Panc1 (cell line): ENCODE results near the gene NXPH1. TPM values are rescaled to one million over a fixed set of nuclear protein-coding genes. Genes with fewer than 3 reads are reported as not detected.

Experiments
- ATAC-seq: fragments of 200-7000 bp; cut with Tn5 transposase; 2 replicates; pipeline ENCODE4 v1.9.1; 2020; ENCODE audit warnings: mild to moderate bottlenecking, moderate library complexity
- BruUV-seq: library from RNA; stranded (reverse); fragments of 400-500 nt; replicated peaks from 2 replicates; lab custom pipeline; 2021; lab: Mats Ljungman, UMichigan
- CTCF ChIA-PET: fragments of 300-600 bp; sonication (Branson Sonifier 250); formaldehyde crosslinking; loops from one replicate; lab custom pipeline; 2022; ENCODE audit warnings: antibody characterized with exemption; lab: Charles Lee
- POLR2A ChIA-PET: fragments of 300-600 bp; sonication (Branson Sonifier 250); formaldehyde crosslinking; loops from one replicate; lab custom pipeline; 2022; ENCODE audit warnings: antibody characterized with exemption; lab: Charles Lee
- DNase-seq: peaks from one replicate; pipeline ENCODE4 v3.0.0-alpha.2; 2010; ENCODE audit warnings: low read depth, low spot score
- H3K27ac ChIP-seq: 2 replicates; pipeline ENCODE4 v1.5.1; 2011; ENCODE audit warnings: mild to moderate bottlenecking, low read length, inconsistent platforms
- H3K27me3 ChIP-seq: fragments of 200-500 bp; sonication (Bioruptor generic); 2 replicates; pipeline ENCODE4 v1.6.0; 2014; ENCODE audit warnings: low read length, inconsistent platforms; ENCODE audit not compliant: control insufficient read depth, insufficient read depth
- H3K36me3 ChIP-seq: fragments of 200-500 bp; sonication (Bioruptor generic); 2 replicates; pipeline ENCODE4 v1.5.1; 2014; ENCODE audit warnings: inconsistent platforms, mild to moderate bottlenecking, low read length, moderate library complexity; ENCODE audit not compliant: control insufficient read depth, insufficient read depth
- H3K4me1 ChIP-seq: 2 replicates; pipeline ENCODE4 v1.5.1; 2011; ENCODE audit warnings: inconsistent platforms, mild to moderate bottlenecking, low read length, moderate library complexity; ENCODE audit not compliant: control insufficient read depth, insufficient read depth
- H3K4me3 ChIP-seq, 2 experiments: 2 replicates each; pipeline ENCODE4 v1.5.1; 2011 to 2012; ENCODE audit warnings: low read depth in 2 of 2, low read length in 2 of 2, mild to moderate bottlenecking in 2 of 2, inconsistent platforms in 1 of 2, moderate library complexity in 1 of 2
- H3K9me3 ChIP-seq: fragments of 200-500 bp; sonication (Bioruptor generic); 2 replicates; pipeline ENCODE4 v1.5.1; 2014; ENCODE audit warnings: low read depth, mild to moderate bottlenecking, inconsistent platforms, low read length, moderate library complexity; ENCODE audit not compliant: control insufficient read depth, insufficient read depth
- POLR2AphosphoS5 ChIP-seq: IDR thresholded peaks from 2 replicates; pipeline ENCODE4 v1.6.1; 2012; ENCODE audit warnings: mild to moderate bottlenecking, low read depth, low read length, moderate library complexity
- SIN3A ChIP-seq: IDR thresholded peaks from 2 replicates; pipeline ENCODE4 v1.6.1; 2012; ENCODE audit warnings: low read depth, mild to moderate bottlenecking, low read length, moderate library complexity, borderline replicate concordance; ENCODE audit not compliant: insufficient read depth
- TCF7L2 ChIP-seq: IDR thresholded peaks from 2 replicates; pipeline ENCODE4 v1.6.1; 2011; ENCODE audit warnings: mild to moderate bottlenecking, low read depth, low read length, inconsistent platforms
- in situ Hi-C: cut with HindIII; loops from 2 replicates; pipeline ENCODE4 v1.10.0; 2016; ENCODE audit warnings: low sequenced_read_pairs, low pct_unique_long_range_greater_than_20kb
- intact Hi-C: fragments of 100-400 bp; cut with micrococcal nuclease; formaldehyde crosslinking; loops from one replicate; pipeline ENCODE4 v1.10.0; 2022; ENCODE audit not compliant: unreplicated experiment
- total RNA-seq: library from RNA; stranded (reverse); gene quantifications from one replicate; pipeline ENCODE4 v1.2.1, GENCODE V29; 2021; ENCODE audit not compliant: unreplicated experiment
- TF ChIP-seq, protein P1 (sequence below), 2 experiments: IDR thresholded peaks; 2 replicates each; pipeline ENCODE4 v1.6.1; 2011 to 2012; ENCODE audit warnings: low read depth in 2 of 2, control low read depth in 1 of 2, low read length in 1 of 2, mild to moderate bottlenecking in 1 of 2, moderate library complexity in 1 of 2; ENCODE audit not compliant: insufficient read depth in 1 of 2
- TF ChIP-seq, protein P2 (sequence below): fragments of 450-650 bp; IDR thresholded peaks from 2 replicates; pipeline ENCODE4 v1.5.1; 2017; ENCODE audit warnings: mild to moderate bottlenecking

The NXPH1 gene
- total RNA-seq, 1 experiment from 2014 or later: not detected

DNA sequence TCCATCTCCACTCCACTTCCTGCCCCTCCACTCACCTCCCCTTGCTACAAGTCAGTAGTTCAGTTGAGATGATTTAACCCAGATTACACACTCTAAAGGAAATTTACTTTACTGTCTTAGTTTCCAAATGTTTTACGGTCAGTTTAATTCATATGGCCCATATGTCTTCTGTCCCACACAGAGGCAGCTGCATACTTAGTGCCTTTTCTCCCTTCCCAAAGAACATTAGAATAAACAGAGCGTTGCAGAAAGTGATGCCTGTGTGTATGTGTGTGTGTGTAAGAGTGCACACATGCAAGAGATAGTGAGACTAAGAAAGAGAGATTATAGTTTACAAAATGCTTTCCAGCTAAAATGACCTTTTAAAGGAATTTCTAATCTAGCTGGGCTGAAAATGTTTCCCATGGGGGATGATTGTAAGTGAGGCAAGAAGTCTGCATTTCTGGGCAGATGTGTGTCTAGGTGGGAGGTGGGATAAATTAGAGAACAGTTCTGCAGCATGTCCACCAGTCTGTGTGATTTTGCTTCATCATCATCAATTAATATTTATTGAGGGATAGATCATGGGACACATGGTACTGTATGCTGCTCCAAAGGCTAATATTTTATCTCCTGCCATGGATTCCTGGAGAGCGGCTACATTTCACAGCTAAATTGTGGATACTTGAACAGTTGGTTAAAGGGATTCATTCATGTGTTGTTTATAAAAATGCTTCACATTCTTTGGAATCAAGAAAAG lies 81.5 kb downstream of the NXPH1 start:
- Histone ChIP-seq H3K4me1 (no peaks in the 10 kb centered on the region), H3K9me3 (no peaks in the 10 kb centered on the region), H3K4me3 (no peak overlapping the region), H3K27me3 (no peaks in the 10 kb centered on the region), H3K27ac (no peak overlapping the region), H3K36me3 (no peaks in the 10 kb centered on the region)
- in situ Hi-C loops: no loop called here
- ChIA-PET POLR2A (no interaction called here), CTCF (no interaction called here)
- intact Hi-C loops: no loop called here
- ATAC-seq (no peak), DNase-seq (no peak)
- BruUV-seq: no TSS peak
- no peak for TF ChIP-seq SIN3A
- TF ChIP-seq POLR2AphosphoS5: no peak
- TF ChIP-seq, protein P1, sequence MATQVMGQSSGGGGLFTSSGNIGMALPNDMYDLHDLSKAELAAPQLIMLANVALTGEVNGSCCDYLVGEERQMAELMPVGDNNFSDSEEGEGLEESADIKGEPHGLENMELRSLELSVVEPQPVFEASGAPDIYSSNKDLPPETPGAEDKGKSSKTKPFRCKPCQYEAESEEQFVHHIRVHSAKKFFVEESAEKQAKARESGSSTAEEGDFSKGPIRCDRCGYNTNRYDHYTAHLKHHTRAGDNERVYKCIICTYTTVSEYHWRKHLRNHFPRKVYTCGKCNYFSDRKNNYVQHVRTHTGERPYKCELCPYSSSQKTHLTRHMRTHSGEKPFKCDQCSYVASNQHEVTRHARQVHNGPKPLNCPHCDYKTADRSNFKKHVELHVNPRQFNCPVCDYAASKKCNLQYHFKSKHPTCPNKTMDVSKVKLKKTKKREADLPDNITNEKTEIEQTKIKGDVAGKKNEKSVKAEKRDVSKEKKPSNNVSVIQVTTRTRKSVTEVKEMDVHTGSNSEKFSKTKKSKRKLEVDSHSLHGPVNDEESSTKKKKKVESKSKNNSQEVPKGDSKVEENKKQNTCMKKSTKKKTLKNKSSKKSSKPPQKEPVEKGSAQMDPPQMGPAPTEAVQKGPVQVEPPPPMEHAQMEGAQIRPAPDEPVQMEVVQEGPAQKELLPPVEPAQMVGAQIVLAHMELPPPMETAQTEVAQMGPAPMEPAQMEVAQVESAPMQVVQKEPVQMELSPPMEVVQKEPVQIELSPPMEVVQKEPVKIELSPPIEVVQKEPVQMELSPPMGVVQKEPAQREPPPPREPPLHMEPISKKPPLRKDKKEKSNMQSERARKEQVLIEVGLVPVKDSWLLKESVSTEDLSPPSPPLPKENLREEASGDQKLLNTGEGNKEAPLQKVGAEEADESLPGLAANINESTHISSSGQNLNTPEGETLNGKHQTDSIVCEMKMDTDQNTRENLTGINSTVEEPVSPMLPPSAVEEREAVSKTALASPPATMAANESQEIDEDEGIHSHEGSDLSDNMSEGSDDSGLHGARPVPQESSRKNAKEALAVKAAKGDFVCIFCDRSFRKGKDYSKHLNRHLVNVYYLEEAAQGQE (IDR thresholded peaks at IDR 0.05; ENCODE audit: insufficient read depth in 1 of 2, low read depth in 2 of 2, low read length in 1 of 2): no peak
- TF ChIP-seq, protein P2, sequence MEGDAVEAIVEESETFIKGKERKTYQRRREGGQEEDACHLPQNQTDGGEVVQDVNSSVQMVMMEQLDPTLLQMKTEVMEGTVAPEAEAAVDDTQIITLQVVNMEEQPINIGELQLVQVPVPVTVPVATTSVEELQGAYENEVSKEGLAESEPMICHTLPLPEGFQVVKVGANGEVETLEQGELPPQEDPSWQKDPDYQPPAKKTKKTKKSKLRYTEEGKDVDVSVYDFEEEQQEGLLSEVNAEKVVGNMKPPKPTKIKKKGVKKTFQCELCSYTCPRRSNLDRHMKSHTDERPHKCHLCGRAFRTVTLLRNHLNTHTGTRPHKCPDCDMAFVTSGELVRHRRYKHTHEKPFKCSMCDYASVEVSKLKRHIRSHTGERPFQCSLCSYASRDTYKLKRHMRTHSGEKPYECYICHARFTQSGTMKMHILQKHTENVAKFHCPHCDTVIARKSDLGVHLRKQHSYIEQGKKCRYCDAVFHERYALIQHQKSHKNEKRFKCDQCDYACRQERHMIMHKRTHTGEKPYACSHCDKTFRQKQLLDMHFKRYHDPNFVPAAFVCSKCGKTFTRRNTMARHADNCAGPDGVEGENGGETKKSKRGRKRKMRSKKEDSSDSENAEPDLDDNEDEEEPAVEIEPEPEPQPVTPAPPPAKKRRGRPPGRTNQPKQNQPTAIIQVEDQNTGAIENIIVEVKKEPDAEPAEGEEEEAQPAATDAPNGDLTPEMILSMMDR: no peak
- no peak for TF ChIP-seq TCF7L2

DNA sequence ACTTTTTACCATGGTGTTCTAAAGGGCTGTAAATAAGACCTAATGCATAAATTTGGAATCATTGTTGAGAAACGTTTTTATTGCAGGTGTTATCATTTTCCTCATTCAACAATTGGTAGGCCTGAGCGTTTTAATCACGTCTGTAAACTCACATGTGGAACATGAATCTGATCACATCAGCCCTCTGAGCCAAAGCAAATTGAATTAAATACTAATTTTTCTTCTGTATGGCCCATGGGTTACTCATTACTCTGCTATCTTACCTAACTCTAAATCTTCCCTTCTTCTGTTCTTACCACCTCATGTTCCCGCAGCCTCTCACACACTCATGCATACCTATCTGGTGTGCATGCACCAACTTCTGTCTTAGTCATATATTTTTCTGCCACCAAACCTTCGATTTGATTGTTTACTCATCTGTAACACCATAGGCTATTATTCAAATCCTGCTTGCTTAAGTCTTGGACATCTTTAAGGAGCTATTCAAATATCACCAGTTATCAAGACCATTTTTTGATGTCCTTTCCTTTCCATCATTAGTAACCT lies 82.3 kb downstream of the NXPH1 start:
- DNase-seq: no peak
- Histone ChIP-seq H3K27me3 (no peaks in the 10 kb centered on the region), H3K27ac (no peak overlapping the region), H3K36me3 (no peaks in the 10 kb centered on the region), H3K4me3 (no peak overlapping the region), H3K4me1 (no peaks in the 10 kb centered on the region), H3K9me3 (no peaks in the 10 kb centered on the region)
- CTCF ChIA-PET: no interaction called here
- TF ChIP-seq SIN3A: no peak
- TF ChIP-seq, protein P2: no peak
- TF ChIP-seq POLR2AphosphoS5: no peak
- no peak for TF ChIP-seq TCF7L2
- TF ChIP-seq, protein P1 (IDR thresholded peaks at IDR 0.05; ENCODE audit: insufficient read depth in 1 of 2, low read depth in 2 of 2, low read length in 1 of 2): no peak
- ATAC-seq: no peak
- in situ Hi-C loops: no loop called here
- intact Hi-C loops: no loop called here
- no TSS peak for BruUV-seq
- POLR2A ChIA-PET: no interaction called here
